GM18867 (cell line): ENCODE data around the gene ISG20L2.
"Not testable (repeated sequence)": the region's sequence is repeated elsewhere in the genome, so short reads cannot be mapped to it uniquely, and the experiment has no call there.

Source experiments
- ATAC-seq: cut with Tn5 transposase; IDR thresholded peaks from one replicate; pipeline ENCODE4 v1.9.1; 2021; ENCODE audit warnings: mild to moderate bottlenecking, moderate library complexity; ENCODE audit not compliant: unreplicated experiment

Gene ISG20L2

GRCh38 chr1:156728599-156729462, at the start of gene ISG20L2:
Gene ISG20L2 (minus strand): TSS chr1:156728766. CDS start chr1:156727652, 1,114 bp downstream.
- peak; percentile 87 for ATAC-seq

GRCh38 chr1:156777573-156777972, 49.0 kb upstream of the ISG20L2 start:
- ATAC-seq: no peak

- ATAC-seq: no peak
These were observed 48.4 kb upstream of the ISG20L2 start for GRCh38 chr1:156776942-156777341.

GRCh38 chr1:156775799-156776198, 47.2 kb upstream of the ISG20L2 start:
- ATAC-seq: no peak

- ATAC-seq: no peak
These were observed 45.0 kb upstream of the ISG20L2 start for GRCh38 chr1:156773607-156774006.

- no peak for ATAC-seq
These were observed 44.3 kb upstream of the ISG20L2 start for GRCh38 chr1:156772728-156773497.

- ATAC-seq: no peak
These were observed 43.7 kb upstream of the ISG20L2 start for GRCh38 chr1:156772222-156772621.

GRCh38 chr1:156768610-156769295, 40.2 kb upstream of the ISG20L2 start:
- ATAC-seq: no peak

- peak; percentile 6 for ATAC-seq
These were observed 39.5 kb upstream of the ISG20L2 start for GRCh38 chr1:156767879-156768604.

- ATAC-seq: peak; percentile 89
These were observed 38.7 kb upstream of the ISG20L2 start, which contains the start of gene PRCC for GRCh38 chr1:156767101-156767878. Gene PRCC (plus strand): TSS chr1:156767535. CDS start chr1:156767772, 237 bp downstream.

GRCh38 chr1:156766298-156767100, 37.9 kb upstream of the ISG20L2 start:
- peak; percentile 6 for ATAC-seq

GRCh38 chr1:156765666-156766065, 37.1 kb upstream of the ISG20L2 start:
- no peak for ATAC-seq

- ATAC-seq: not testable (repeated sequence)
These were observed 36.6 kb upstream of the ISG20L2 start for GRCh38 chr1:156765136-156765535.

- no peak for ATAC-seq
These were observed 32.2 kb upstream of the ISG20L2 start for GRCh38 chr1:156760796-156761104.

- ATAC-seq: no peak
These were observed 31.7 kb upstream of the ISG20L2 start for GRCh38 chr1:156760092-156760795.

- not testable (repeated sequence) for ATAC-seq
These were observed 29.1 kb upstream of the ISG20L2 start for GRCh38 chr1:156757572-156758253.

- ATAC-seq: no peak
These were observed 27.8 kb upstream of the ISG20L2 start for GRCh38 chr1:156756355-156756754.

- ATAC-seq: no peak
These were observed 27.0 kb upstream of the ISG20L2 start for GRCh38 chr1:156755527-156755950.
